ENCODE data around the gene GNL1. TPM values are rescaled to one million over a fixed set of nuclear protein-coding genes. Genes with fewer than 3 reads are reported as not detected.
"Not testable (repeated sequence)": the region's sequence is repeated elsewhere in the genome, so short reads cannot be mapped to it uniquely, and the experiment has no call there.

Gene GNL1
- 10 to 100 TPM; 94.0 to 95.8 TPM for total RNA-seq

GRCh38 chr6:30556066-30556905, at the start of gene GNL1:
TSS of gene GNL1 (minus strand) at chr6:30556489. CDS start at chr6:30556203, 286 bp downstream.
- peaks cover 46% of the 10 kb centered on the region for H3K36me3 Mint-ChIP-seq
- ChIA-PET CTCF (interaction anchor here (0.8 to 9.5 kb wide), 7 partner anchors 13 to 102 kb away, joined by 3 to 134 read pairs (median 5); partner anchors contain the start of gene ABCF1), POLR2A (interaction anchor here (0.6 to 3.9 kb wide), 10 partner anchors 10 to 229 kb away, joined by 3 to 28 read pairs (median 4); partner anchors contain the start of gene ABCF1)
- no peaks in the 10 kb centered on the region for H3K9me3 Mint-ChIP-seq
- peak; percentile 100 for DNase-seq
- peak within 1 kb of the TSS; percentile 98 for H3K27ac Mint-ChIP-seq
- intact Hi-C loops (cut with micrococcal nuclease), result loop anchor here (1.0 to 10.0 kb wide), 9 partner anchors 12 to 231 kb away; partner anchors contain the start of genes ABCF1, HLA-E, MDC1 and MRPS18B
- H3K4me3 Mint-ChIP-seq, result peak within 1 kb of the TSS; percentile 97
- H3K27me3 Mint-ChIP-seq, result no peaks in the 10 kb centered on the region
- peaks cover 44% of the 10 kb centered on the region for H3K4me1 Mint-ChIP-seq (ENCODE audit: low read depth)

GRCh38 chr6:30603961-30604360, 47.7 kb upstream of the GNL1 start:
- intact Hi-C loops (cut with micrococcal nuclease), result no loop called here
- peaks cover 25% of the 10 kb centered on the region for H3K4me1 Mint-ChIP-seq (ENCODE audit: low read depth)
- H3K4me3 Mint-ChIP-seq, result no peak overlapping the region
- H3K9me3 Mint-ChIP-seq, result no peaks in the 10 kb centered on the region
- no peak overlapping the region for H3K27ac Mint-ChIP-seq
- ChIA-PET CTCF (interaction anchor here (1.2 kb wide), 1 partner anchor 310 kb away, joined by 3 read pairs; the partner anchor contains the start of gene VARS2), POLR2A (no interaction called here)
- no peaks in the 10 kb centered on the region for H3K27me3 Mint-ChIP-seq
- DNase-seq, result no peak
- H3K36me3 Mint-ChIP-seq, result peaks cover 63% of the 10 kb centered on the region

- Mint-ChIP-seq H3K36me3 (peaks cover 57% of the 10 kb centered on the region), H3K4me1 (ENCODE audit: low read depth) (peaks cover 20% of the 10 kb centered on the region), H3K27ac (peak overlapping the region; percentile 5), H3K27me3 (no peaks in the 10 kb centered on the region), H3K9me3 (no peaks in the 10 kb centered on the region), H3K4me3 (no peak overlapping the region)
- intact Hi-C loops (cut with micrococcal nuclease), result no loop called here
- ChIA-PET POLR2A (interaction anchor here (5.9 kb wide), 1 partner anchor 11 kb away, joined by 35 read pairs; no protein-coding TSS in a partner anchor), CTCF (interaction anchor here (2.4 kb wide), 1 partner anchor 61 kb away, joined by 9 read pairs; no protein-coding TSS in a partner anchor)
- no peak for DNase-seq
Observed at GRCh38 chr6:30601815-30602641, 45.7 kb upstream of the GNL1 start.

- ChIA-PET POLR2A (interaction anchor here (0.5 to 5.9 kb wide), 2 partner anchors 12 to 125 kb away, joined by 3 to 35 read pairs; no protein-coding TSS in a partner anchor), CTCF (interaction anchor here (1.6 to 6.0 kb wide), 3 partner anchors 60 to 119 kb away, joined by 5 to 98 read pairs (median 9); no protein-coding TSS in a partner anchor)
- H3K36me3 Mint-ChIP-seq, result peaks cover 54% of the 10 kb centered on the region
- no peaks in the 10 kb centered on the region for H3K27me3 Mint-ChIP-seq
- no peak overlapping the region for H3K4me3 Mint-ChIP-seq
- H3K4me1 Mint-ChIP-seq (ENCODE audit: low read depth), result peaks cover 18% of the 10 kb centered on the region
- no peak for DNase-seq
- peak overlapping the region; percentile 5 for H3K27ac Mint-ChIP-seq
- intact Hi-C loops (cut with micrococcal nuclease), result no loop called here
- H3K9me3 Mint-ChIP-seq, result no peaks in the 10 kb centered on the region
Observed at GRCh38 chr6:30601436-30601814, 45.1 kb upstream of the GNL1 start.

- Mint-ChIP-seq H3K27ac (no peak overlapping the region), H3K4me1 (ENCODE audit: low read depth) (peaks cover 14% of the 10 kb centered on the region), H3K9me3 (no peaks in the 10 kb centered on the region), H3K27me3 (no peaks in the 10 kb centered on the region), H3K36me3 (peaks cover 47% of the 10 kb centered on the region), H3K4me3 (no peak overlapping the region)
- CTCF ChIA-PET, result interaction anchor here (0.9 to 6.0 kb wide), 8 partner anchors 13 to 130 kb away, joined by 3 to 98 read pairs (median 5); no protein-coding TSS in a partner anchor
- intact Hi-C loops (cut with micrococcal nuclease), result no loop called here
- POLR2A ChIA-PET, result interaction anchor here (0.9 to 5.9 kb wide), 4 partner anchors 13 to 107 kb away, joined by 3 to 35 read pairs (median 3); partner anchors contain the start of gene ABCF1
- DNase-seq, result no peak
Observed at GRCh38 chr6:30600451-30600961, 44.2 kb upstream of the GNL1 start.

GRCh38 chr6:30599625-30600324, 43.5 kb upstream of the GNL1 start:
- CTCF ChIA-PET, result interaction anchor here (0.6 to 6.0 kb wide), 12 partner anchors 11 to 131 kb away, joined by 3 to 98 read pairs (median 6); no protein-coding TSS in a partner anchor
- Mint-ChIP-seq H3K4me1 (ENCODE audit: low read depth) (peaks cover 14% of the 10 kb centered on the region), H3K27ac (no peak overlapping the region), H3K36me3 (peaks cover 43% of the 10 kb centered on the region), H3K9me3 (no peaks in the 10 kb centered on the region), H3K4me3 (no peak overlapping the region), H3K27me3 (no peaks in the 10 kb centered on the region)
- no peak for DNase-seq
- POLR2A ChIA-PET, result interaction anchor here (1.0 to 5.9 kb wide), 4 partner anchors 14 to 118 kb away, joined by 3 to 35 read pairs (median 4); partner anchors contain the start of gene ABCF1
- intact Hi-C loops (cut with micrococcal nuclease), result no loop called here

- POLR2A ChIA-PET, result interaction anchor here (0.6 to 5.9 kb wide), 8 partner anchors 14 to 843 kb away, joined by 3 to 35 read pairs (median 4); partner anchors contain the start of genes ABCF1 and C6orf136
- intact Hi-C loops (cut with micrococcal nuclease), result no loop called here
- no peak overlapping the region for H3K4me3 Mint-ChIP-seq
- H3K9me3 Mint-ChIP-seq, result no peaks in the 10 kb centered on the region
- peaks cover 36% of the 10 kb centered on the region for H3K36me3 Mint-ChIP-seq
- no peaks in the 10 kb centered on the region for H3K27me3 Mint-ChIP-seq
- H3K27ac Mint-ChIP-seq, result no peak overlapping the region
- CTCF ChIA-PET, result interaction anchor here (0.6 to 6.0 kb wide), 10 partner anchors 9 to 132 kb away, joined by 3 to 98 read pairs (median 14); partner anchors contain the start of gene ABCF1
- H3K4me1 Mint-ChIP-seq (ENCODE audit: low read depth), result peaks cover 12% of the 10 kb centered on the region
- DNase-seq, result no peak
Observed at GRCh38 chr6:30598912-30599624, 42.8 kb upstream of the GNL1 start.

GRCh38 chr6:30597315-30598144, 41.2 kb upstream of the GNL1 start:
- ChIA-PET POLR2A (interaction anchor here (0.7 to 5.9 kb wide), 16 partner anchors 10 to 144 kb away, joined by 3 to 35 read pairs (median 4); partner anchors contain the start of genes C6orf136, MRPS18B and PPP1R10), CTCF (interaction anchor here (0.6 to 6.0 kb wide), 37 partner anchors 9 to 490 kb away, joined by 3 to 98 read pairs (median 6); partner anchors contain the start of genes ABCF1, C6orf136, DHX16 and PRR3)
- Mint-ChIP-seq H3K27ac (peak overlapping the region; percentile 63), H3K36me3 (peaks cover 23% of the 10 kb centered on the region)
- H3K9me3 Mint-ChIP-seq; H3K27me3 Mint-ChIP-seq; H3K4me1 Mint-ChIP-seq (ENCODE audit: low read depth); H3K4me3 Mint-ChIP-seq: not testable (repeated sequence)
- intact Hi-C loops (cut with micrococcal nuclease), result loop anchor here (1.0 to 2.0 kb wide), 3 partner anchors 53 to 144 kb away; no protein-coding TSS in a partner anchor
- DNase-seq, result peak; percentile 85

GRCh38 chr6:30592287-30592686, 36.0 kb upstream of the GNL1 start:
- peaks cover 4% of the 10 kb centered on the region for H3K4me1 Mint-ChIP-seq (ENCODE audit: low read depth)
- POLR2A ChIA-PET, result no interaction called here
- no peak for DNase-seq
- intact Hi-C loops (cut with micrococcal nuclease), result no loop called here
- no peaks in the 10 kb centered on the region for H3K27me3 Mint-ChIP-seq
- CTCF ChIA-PET, result interaction anchor here (1.4 to 2.2 kb wide), 3 partner anchors 51 to 139 kb away, joined by 4 to 6 read pairs (median 4); no protein-coding TSS in a partner anchor
- peaks cover 39% of the 10 kb centered on the region for H3K36me3 Mint-ChIP-seq
- no peak overlapping the region for H3K4me3 Mint-ChIP-seq
- H3K9me3 Mint-ChIP-seq, result no peaks in the 10 kb centered on the region
- no peak overlapping the region for H3K27ac Mint-ChIP-seq
